GM12801 (cell line): Measurements from ENCODE around the gene PDK1.

Experiments
- TF ChIP-seq, protein P1 (sequence below): IDR thresholded peaks from one replicate; pipeline ENCODE4 v1.5.1; 2011; ENCODE audit warnings: control low read depth; ENCODE audit not compliant: insufficient read length; ENCODE audit errors: extremely low read depth

The PDK1 gene

GRCh38 chr2:172635548-172635947, 79.7 kb downstream of the PDK1 start:
- TF ChIP-seq, protein P1, sequence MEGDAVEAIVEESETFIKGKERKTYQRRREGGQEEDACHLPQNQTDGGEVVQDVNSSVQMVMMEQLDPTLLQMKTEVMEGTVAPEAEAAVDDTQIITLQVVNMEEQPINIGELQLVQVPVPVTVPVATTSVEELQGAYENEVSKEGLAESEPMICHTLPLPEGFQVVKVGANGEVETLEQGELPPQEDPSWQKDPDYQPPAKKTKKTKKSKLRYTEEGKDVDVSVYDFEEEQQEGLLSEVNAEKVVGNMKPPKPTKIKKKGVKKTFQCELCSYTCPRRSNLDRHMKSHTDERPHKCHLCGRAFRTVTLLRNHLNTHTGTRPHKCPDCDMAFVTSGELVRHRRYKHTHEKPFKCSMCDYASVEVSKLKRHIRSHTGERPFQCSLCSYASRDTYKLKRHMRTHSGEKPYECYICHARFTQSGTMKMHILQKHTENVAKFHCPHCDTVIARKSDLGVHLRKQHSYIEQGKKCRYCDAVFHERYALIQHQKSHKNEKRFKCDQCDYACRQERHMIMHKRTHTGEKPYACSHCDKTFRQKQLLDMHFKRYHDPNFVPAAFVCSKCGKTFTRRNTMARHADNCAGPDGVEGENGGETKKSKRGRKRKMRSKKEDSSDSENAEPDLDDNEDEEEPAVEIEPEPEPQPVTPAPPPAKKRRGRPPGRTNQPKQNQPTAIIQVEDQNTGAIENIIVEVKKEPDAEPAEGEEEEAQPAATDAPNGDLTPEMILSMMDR, result no peak

GRCh38 chr2:172639256-172639655, 83.4 kb downstream of the PDK1 start:
- TF ChIP-seq, protein P1, result no peak

- TF ChIP-seq, protein P1, result no peak
These were observed 83.9 kb downstream of the PDK1 start for GRCh38 chr2:172639823-172640222.

DNA sequence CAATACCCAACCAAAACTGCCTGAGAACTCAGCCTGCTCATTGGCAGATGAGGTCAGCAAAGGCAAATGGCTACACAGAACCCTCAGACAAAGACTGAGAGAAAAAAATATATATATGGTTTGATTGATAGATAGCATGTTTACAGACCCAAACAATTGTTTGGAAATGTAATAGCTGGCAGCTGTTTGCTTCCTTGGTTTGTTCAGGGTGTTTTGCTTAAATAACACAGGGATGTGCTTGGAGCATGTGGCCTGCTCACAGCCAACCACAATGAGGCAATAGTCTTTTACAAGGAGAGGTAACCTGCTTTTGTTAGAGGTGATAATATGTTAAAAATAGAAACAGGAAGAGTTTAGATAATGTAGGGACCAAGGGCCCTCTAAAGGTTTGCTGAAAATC, 84.5 kb downstream of the PDK1 start:
- TF ChIP-seq, protein P1, result no peak

DNA sequence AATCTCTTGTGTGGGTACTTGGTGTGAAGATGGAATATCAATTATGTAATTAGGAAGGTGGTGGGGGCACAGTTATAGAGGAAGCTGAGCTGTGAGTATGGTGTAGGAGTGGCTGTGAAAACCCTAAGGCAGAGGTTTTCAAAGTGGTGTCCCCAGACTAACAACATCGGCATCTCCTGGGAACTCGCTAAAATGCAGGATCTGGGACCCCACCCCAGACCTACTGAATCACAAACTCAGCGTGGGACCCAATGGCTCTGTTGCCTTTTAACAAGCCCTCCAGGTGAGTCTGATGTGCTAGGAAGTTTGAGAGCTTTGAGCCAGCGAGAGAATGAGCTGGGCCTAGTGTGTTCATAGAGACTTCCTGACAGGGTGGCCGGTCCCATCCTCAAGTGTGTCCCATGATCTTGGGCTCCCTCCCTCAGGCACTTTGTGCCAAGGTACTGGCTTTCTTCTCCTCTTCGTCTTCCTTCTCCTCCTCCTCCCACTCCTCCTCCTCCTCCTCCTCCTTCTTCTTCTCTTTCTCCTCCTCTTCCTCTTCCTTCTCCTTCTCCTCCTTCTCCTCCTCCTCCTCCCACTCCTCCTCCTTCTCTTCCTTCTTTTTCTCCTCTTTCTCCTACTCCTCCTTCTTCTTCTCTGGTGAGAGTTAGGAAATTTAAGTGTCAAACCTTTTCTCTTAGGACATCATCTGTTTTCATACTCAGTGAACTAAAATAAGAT, 86.6 kb downstream of the PDK1 start:
- TF ChIP-seq, protein P1, result no peak

GRCh38 chr2:172643142-172643541, 87.3 kb downstream of the PDK1 start:
- TF ChIP-seq, protein P1, result no peak

GRCh38 chr2:172647439-172647838, 91.5 kb downstream of the PDK1 start:
- TF ChIP-seq, protein P1, result no peak
